ENCODE data around the gene LRRIQ1. TPM values are rescaled to one million over a fixed set of nuclear protein-coding genes. Genes with fewer than 3 reads are reported as not detected.
A peak's percentile ranks its signal among the peaks of the same experiment; 100 is the strongest.

LRRIQ1 gene
- total RNA-seq, 1 experiment from 2014 or later, result 5.2 TPM

- Histone ChIP-seq H3K4me2 (no peak overlapping the region), H3K27ac (no peak overlapping the region), H3F3A (ENCODE audit: insufficient read depth, low read depth) (no peaks in the 10 kb centered on the region), H3K27me3 (ENCODE audit: insufficient read depth, low read depth) (no peaks in the 10 kb centered on the region), H3K4me1 (replicated peaks; ENCODE audit: insufficient read depth) (peaks cover 11% of the 10 kb centered on the region), H4K20me1 (ENCODE audit: insufficient read depth) (no peaks in the 10 kb centered on the region), H3K79me2 (ENCODE audit: low read depth) (no peaks in the 10 kb centered on the region), H3K9me2 (ENCODE audit: insufficient read depth) (no peaks in the 10 kb centered on the region), H3K4me3 (no peak overlapping the region), H2AFZ (0 out of 2 replicates have a peak overlapping the region, but pooled peaks have one; percentile 52), H3K36me3 (ENCODE audit: low read depth) (no peaks in the 10 kb centered on the region), H3K9me3 (ENCODE audit: insufficient read depth, low read depth) (0 out of 2 replicates have a peak, but pooled peaks cover 3% of the 10 kb centered on the region)
- intact Hi-C loops (cut with micrococcal nuclease; ENCODE audit: unreplicated experiment), result no loop called here
- ChIA-PET POLR2A (ENCODE audit: unreplicated experiment) (no interaction called here), CTCF (no interaction called here)
- BruUV-seq (replicated peaks), result no TSS peak
- no peak for TF ChIP-seq EZH2 (IDR thresholded peaks at IDR 0.05; ENCODE audit: low read depth)
- TF ChIP-seq, protein P1, sequence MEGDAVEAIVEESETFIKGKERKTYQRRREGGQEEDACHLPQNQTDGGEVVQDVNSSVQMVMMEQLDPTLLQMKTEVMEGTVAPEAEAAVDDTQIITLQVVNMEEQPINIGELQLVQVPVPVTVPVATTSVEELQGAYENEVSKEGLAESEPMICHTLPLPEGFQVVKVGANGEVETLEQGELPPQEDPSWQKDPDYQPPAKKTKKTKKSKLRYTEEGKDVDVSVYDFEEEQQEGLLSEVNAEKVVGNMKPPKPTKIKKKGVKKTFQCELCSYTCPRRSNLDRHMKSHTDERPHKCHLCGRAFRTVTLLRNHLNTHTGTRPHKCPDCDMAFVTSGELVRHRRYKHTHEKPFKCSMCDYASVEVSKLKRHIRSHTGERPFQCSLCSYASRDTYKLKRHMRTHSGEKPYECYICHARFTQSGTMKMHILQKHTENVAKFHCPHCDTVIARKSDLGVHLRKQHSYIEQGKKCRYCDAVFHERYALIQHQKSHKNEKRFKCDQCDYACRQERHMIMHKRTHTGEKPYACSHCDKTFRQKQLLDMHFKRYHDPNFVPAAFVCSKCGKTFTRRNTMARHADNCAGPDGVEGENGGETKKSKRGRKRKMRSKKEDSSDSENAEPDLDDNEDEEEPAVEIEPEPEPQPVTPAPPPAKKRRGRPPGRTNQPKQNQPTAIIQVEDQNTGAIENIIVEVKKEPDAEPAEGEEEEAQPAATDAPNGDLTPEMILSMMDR (conservative IDR thresholded peaks at IDR 0.05), result no peak
- no peak for DNase-seq
Observed at GRCh38 chr12:84994426-84994825, 41.7 kb upstream of the LRRIQ1 start.

GRCh38 chr12:84995641-84996040 is 40.5 kb upstream of the LRRIQ1 start:
- H3K9me3 ChIP-seq (ENCODE audit: insufficient read depth, low read depth), result 0 out of 2 replicates have a peak, but pooled peaks cover 3% of the 10 kb centered on the region
- H3K4me2 ChIP-seq, result peak overlapping the region; percentile 27
- H3K27me3 ChIP-seq (ENCODE audit: insufficient read depth, low read depth), result no peaks in the 10 kb centered on the region
- no peaks in the 10 kb centered on the region for H4K20me1 ChIP-seq (ENCODE audit: insufficient read depth)
- TF ChIP-seq EZH2 (IDR thresholded peaks at IDR 0.05; ENCODE audit: low read depth), result no peak
- TF ChIP-seq, protein P1 (conservative IDR thresholded peaks at IDR 0.05), result no peak
- H3K27ac ChIP-seq, result no peak overlapping the region
- no peak overlapping the region for H3K4me3 ChIP-seq
- H3K4me1 ChIP-seq (replicated peaks; ENCODE audit: insufficient read depth), result peaks cover 11% of the 10 kb centered on the region
- intact Hi-C loops (cut with micrococcal nuclease; ENCODE audit: unreplicated experiment), result no loop called here
- H2AFZ ChIP-seq, result peak overlapping the region; percentile 41; the same call in 1 of the 2 replicates
- ChIA-PET CTCF (no interaction called here), POLR2A (ENCODE audit: unreplicated experiment) (interaction anchor here (0.6 kb wide), 1 partner anchor 1741 kb away, joined by 10 read pairs; no protein-coding TSS in a partner anchor)
- no peak for DNase-seq
- H3K9me2 ChIP-seq (ENCODE audit: insufficient read depth), result no peaks in the 10 kb centered on the region
- no peaks in the 10 kb centered on the region for H3F3A ChIP-seq (ENCODE audit: insufficient read depth, low read depth)
- H3K36me3 ChIP-seq (ENCODE audit: low read depth), result no peaks in the 10 kb centered on the region
- no peaks in the 10 kb centered on the region for H3K79me2 ChIP-seq (ENCODE audit: low read depth)
- no TSS peak for BruUV-seq (replicated peaks)

GRCh38 chr12:84996759-84997158 is 39.4 kb upstream of the LRRIQ1 start:
- Histone ChIP-seq H3K27ac (no peak overlapping the region), H3K4me2 (no peak overlapping the region), H3K27me3 (ENCODE audit: insufficient read depth, low read depth) (no peaks in the 10 kb centered on the region), H3F3A (ENCODE audit: insufficient read depth, low read depth) (no peaks in the 10 kb centered on the region), H3K36me3 (ENCODE audit: low read depth) (no peaks in the 10 kb centered on the region), H3K4me3 (no peak overlapping the region), H3K9me2 (ENCODE audit: insufficient read depth) (no peaks in the 10 kb centered on the region), H3K9me3 (ENCODE audit: insufficient read depth, low read depth) (0 out of 2 replicates have a peak, but pooled peaks cover 3% of the 10 kb centered on the region), H3K79me2 (ENCODE audit: low read depth) (no peaks in the 10 kb centered on the region), H4K20me1 (ENCODE audit: insufficient read depth) (no peaks in the 10 kb centered on the region), H2AFZ (no peak overlapping the region), H3K4me1 (replicated peaks; ENCODE audit: insufficient read depth) (peaks cover 11% of the 10 kb centered on the region)
- CTCF ChIA-PET, result no interaction called here
- POLR2A ChIA-PET (ENCODE audit: unreplicated experiment), result no interaction called here
- intact Hi-C loops (cut with micrococcal nuclease; ENCODE audit: unreplicated experiment), result no loop called here
- BruUV-seq (replicated peaks), result no TSS peak
- DNase-seq, result no peak
- TF ChIP-seq EZH2 (IDR thresholded peaks at IDR 0.05; ENCODE audit: low read depth), result no peak
- TF ChIP-seq, protein P1 (conservative IDR thresholded peaks at IDR 0.05), result no peak

Measured in PC-9 (cell line).